HepG2 (cell line): ENCODE results near the gene SLC2A4. TPM values are rescaled to one million over a fixed set of nuclear protein-coding genes. Genes with fewer than 3 reads are reported as not detected.
"Not testable (repeated sequence)": the region's sequence is repeated elsewhere in the genome, so short reads cannot be mapped to it uniquely, and the experiment has no call there.

ENCODE experiments used
- ATAC-seq: fragments of 200-7000 bp; cut with Tn5 transposase; 3 replicates; pipeline ENCODE4 v1.9.1; 2020; ENCODE audit warnings: mild to moderate bottlenecking, moderate library complexity
- BruUV-seq: library from RNA; stranded (reverse); fragments of 400-500 nt; replicated peaks from 2 replicates; lab custom pipeline; 2021; lab: Mats Ljungman, UMichigan
- CTCF ChIA-PET: fragments of 300-600 bp; formaldehyde crosslinking; extraction: SDS; loops from one replicate; lab custom pipeline; 2021; ENCODE audit warnings: low total read pairs, inconsistent platforms, low intra/inter-chr PET ratio; lab: Yijun Ruan, JAX
- POLR2A ChIA-PET: fragments of 350-600 bp; sonication (Branson Sonifier 250); formaldehyde crosslinking; loops from one replicate; lab custom pipeline; 2020; ENCODE audit warnings: antibody characterized with exemption, inconsistent platforms; lab: Yijun Ruan, JAX
- DNase-seq: peaks from one replicate; pipeline ENCODE4 v3.0.0-alpha.2; 2015; ENCODE audit warnings: low spot score
- FAIRE-seq: peaks from 3 replicates; lab custom pipeline; 2011; peaks lifted over from hg19 to GRCh38; lab: Jason Lieb, UNC
- H2AFZ ChIP-seq: one replicate; pipeline ENCODE4 v1.6.1; 2011; ENCODE audit warnings: low read length, inconsistent platforms
- H3K27ac ChIP-seq: fragments of 300-600 bp; 3 replicates; pipeline ENCODE4 v1.8.0; 2011; ENCODE audit warnings: mixed run types, mild to moderate bottlenecking, mixed read lengths, low read length, inconsistent platforms; ENCODE audit not compliant: insufficient read depth; ENCODE audit errors: extremely low read length
- H3K27me3 ChIP-seq, 2 experiments: fragments of 200-600 bp in 1 of 2; 2 replicates in 1 of 2; 3 replicates in 1 of 2; pipeline versions ENCODE4 v1.6.0 to v1.8.0; 2011; ENCODE audit warnings: low read length in 2 of 2, mild to moderate bottlenecking in 2 of 2, moderate library complexity in 2 of 2, inconsistent platforms in 1 of 2; ENCODE audit not compliant: insufficient read depth in 2 of 2, control insufficient read depth in 1 of 2
- H3K36me3 ChIP-seq, 2 experiments: fragments of 200-600 bp in 1 of 2; replicated peaks in 1 of 2; 2 replicates in 1 of 2; 3 replicates in 1 of 2; pipeline versions ENCODE4 v1.5.1 to v1.8.0; 2011; ENCODE audit warnings: low read length in 2 of 2, inconsistent platforms in 1 of 2; ENCODE audit not compliant: insufficient read depth in 2 of 2, control insufficient read depth in 1 of 2
- H3K4me1 ChIP-seq: 2 replicates; pipeline ENCODE4 v1.5.1; 2012; ENCODE audit warnings: low read length, inconsistent platforms; ENCODE audit not compliant: insufficient read depth
- H3K4me2 ChIP-seq: 2 replicates; pipeline ENCODE4 v1.6.0; 2011; ENCODE audit warnings: low read depth, low read length, inconsistent platforms
- H3K4me3 ChIP-seq, 3 experiments: fragments of 200-600 bp in 1 of 3; sonication (generic), shearing (Covaris generic) in 1 of 3; replicated peaks in 1 of 3; 2 replicates each; pipeline ENCODE4 v1.5.1; 2011 to 2016; ENCODE audit warnings: low read length in 3 of 3, inconsistent platforms in 2 of 3, low read depth in 2 of 3, mild to moderate bottlenecking in 2 of 3, control low read depth in 1 of 3, mixed read lengths in 1 of 3; ENCODE audit not compliant: insufficient read depth in 1 of 3
- H3K79me2 ChIP-seq: one replicate; pipeline ENCODE4 v1.6.1; 2011; ENCODE audit warnings: low read length, inconsistent platforms; ENCODE audit not compliant: insufficient read depth
- H3K9ac ChIP-seq: 2 replicates; pipeline ENCODE4 v1.6.0; 2011; ENCODE audit warnings: mild to moderate bottlenecking, low read depth, low read length, inconsistent platforms; ENCODE audit not compliant: insufficient read depth
- H3K9me3 ChIP-seq: 2 replicates; pipeline ENCODE4 v1.5.1; 2012; ENCODE audit warnings: mild to moderate bottlenecking, low read length
- H4K20me1 ChIP-seq: 2 replicates; pipeline ENCODE4 v1.6.0; 2011; ENCODE audit warnings: inconsistent platforms, mild to moderate bottlenecking, low read length, moderate library complexity; ENCODE audit not compliant: insufficient read depth
- DR1 ChIP-seq: sonication (generic); formaldehyde crosslinking; IDR thresholded peaks from 2 replicates; pipeline ENCODE4 v1.8.0; 2021; ENCODE audit warnings: mild to moderate bottlenecking, missing genetic modification reagents, inconsistent platforms
- HNF4A ChIP-seq: sonication (generic); formaldehyde crosslinking; IDR thresholded peaks from 2 replicates; pipeline ENCODE4 v1.4.0; 2020; ENCODE audit warnings: missing genetic modification reagents
- PCBP1 ChIP-seq: fragments of 200-400 bp; formaldehyde crosslinking; IDR thresholded peaks from 2 replicates; pipeline ENCODE4 v1.6.1; 2017; ENCODE audit warnings: mild to moderate bottlenecking, low read depth, low read length, borderline replicate concordance
- RAD51 ChIP-seq: fragments of 450-650 bp; IDR thresholded peaks from 2 replicates; pipeline ENCODE4 v1.6.1; 2016; ENCODE audit warnings: borderline replicate concordance
- SP2 ChIP-seq: sonication (generic); formaldehyde crosslinking; IDR thresholded peaks from 2 replicates; pipeline ENCODE4 v1.5.1; 2020; ENCODE audit warnings: mild to moderate bottlenecking, missing genetic modification reagents
- WGBS: methylation state at CpG from one replicate; pipeline ENCODE4 v1.1.6; 2017; ENCODE audit warnings: low lambda C conversion rate; 5-methylcytosine and 5-hydroxymethylcytosine counted together
- in situ Hi-C: cut with HindIII; loops from 2 replicates; pipeline ENCODE4 v1.10.0; 2017; ENCODE audit warnings: low pct_unique_long_range_greater_than_20kb; ENCODE audit not compliant: extremely low pct_ligation_motif_present
- intact Hi-C: fragments of 100-400 bp; cut with micrococcal nuclease; formaldehyde crosslinking; loops from one replicate; pipeline ENCODE4 v1.10.0; 2022; ENCODE audit not compliant: unreplicated experiment
- polyA plus RNA-seq, 8 experiments: library from polyadenylated mRNA; depleted of rRNA in 3 of 8; stranded (reverse) in 7 of 8; unstranded in 1 of 8; fragments of >200 nt; fragmentation: Illumina TruSeq in 4 of 8; extraction: Trizol in 4 of 8; gene quantifications; 2 replicates each; pipeline versions ENCODE4 v1.2.1 to v1.2.3, GENCODE V29; 2011 to 2016; ENCODE audit warnings: low read depth in 4 of 8, missing spikeins in 1 of 8, mixed read lengths in 1 of 8; ENCODE audit not compliant: insufficient read depth in 1 of 8
- total RNA-seq, 5 experiments: library from RNA; depleted of rRNA; stranded (reverse); fragments of >200 nt; fragmentation: Illumina TruSeq; extraction: Trizol; gene quantifications; 2 replicates each; pipeline ENCODE4 v1.2.3, GENCODE V29; 2016; ENCODE audit warnings: low read depth in 1 of 5
- TF ChIP-seq, protein P1 (sequence below): sonication (generic); formaldehyde crosslinking; IDR thresholded peaks from 2 replicates; pipeline ENCODE4 v1.5.0; 2020; ENCODE audit warnings: missing genetic modification reagents
- TF ChIP-seq, protein P2 (sequence below): sonication (generic); formaldehyde crosslinking; IDR thresholded peaks from 2 replicates; pipeline ENCODE4 v1.5.0; 2020; ENCODE audit warnings: missing genetic modification reagents, mild to moderate bottlenecking, borderline replicate concordance

SLC2A4 gene
- total and polyA plus RNA-seq, 2 of the 13 experiments (the other 11 are each of a cell fraction or from before 2014, with no cell fraction given): 4.9 to 5.8 TPM

DNA sequence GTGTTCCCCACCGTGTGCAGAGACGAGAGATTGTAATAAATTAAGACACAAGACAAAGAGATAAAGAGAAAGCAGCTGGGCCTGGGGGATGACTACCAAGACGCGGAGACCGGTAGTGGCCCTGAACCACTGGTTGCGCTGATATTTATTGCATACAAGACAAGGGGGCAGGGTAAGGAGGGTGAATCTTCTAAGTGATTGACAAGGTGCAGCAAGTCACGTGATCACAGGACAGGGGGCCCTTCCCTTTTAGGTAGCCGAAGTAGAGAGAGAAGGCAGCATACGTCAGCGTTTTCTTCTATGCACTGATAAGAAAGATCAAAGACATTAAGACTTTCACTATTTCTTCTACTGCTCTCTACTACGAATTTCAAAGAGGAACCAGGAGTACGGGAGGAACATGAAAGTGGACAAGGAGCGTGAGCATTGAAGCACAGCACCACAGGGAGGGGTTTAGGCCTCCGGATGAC lies 51.1 kb downstream of the SLC2A4 start:
- H3K27ac ChIP-seq, POLR2A ChIA-PET, intact Hi-C loops, ATAC-seq, H3K36me3 ChIP-seq, FAIRE-seq, H3K27me3 ChIP-seq, CTCF ChIA-PET, H3K4me3 ChIP-seq, H3K9ac ChIP-seq, H2AFZ ChIP-seq, DNase-seq, BruUV-seq: not testable (repeated sequence)
- H3K79me2 ChIP-seq: peaks cover 12% of the 10 kb centered on the region
- 35% methylated on average over 13 of the region's 14 CpGs for WGBS
- H3K4me1 ChIP-seq: peaks cover 33% of the 10 kb centered on the region
- H3K4me2 ChIP-seq: 0 out of 2 replicates have a peak overlapping the region, but pooled peaks have one; percentile 12
- TF ChIP-seq RAD51: peak; percentile 66; the same call in 1 of the 2 replicates
- TF ChIP-seq, all 625 proteins: peak for 1; not testable (repeated sequence) for 624
- in situ Hi-C loops, H4K20me1 ChIP-seq, H3K9me3 ChIP-seq: not testable (repeated sequence)

DNA sequence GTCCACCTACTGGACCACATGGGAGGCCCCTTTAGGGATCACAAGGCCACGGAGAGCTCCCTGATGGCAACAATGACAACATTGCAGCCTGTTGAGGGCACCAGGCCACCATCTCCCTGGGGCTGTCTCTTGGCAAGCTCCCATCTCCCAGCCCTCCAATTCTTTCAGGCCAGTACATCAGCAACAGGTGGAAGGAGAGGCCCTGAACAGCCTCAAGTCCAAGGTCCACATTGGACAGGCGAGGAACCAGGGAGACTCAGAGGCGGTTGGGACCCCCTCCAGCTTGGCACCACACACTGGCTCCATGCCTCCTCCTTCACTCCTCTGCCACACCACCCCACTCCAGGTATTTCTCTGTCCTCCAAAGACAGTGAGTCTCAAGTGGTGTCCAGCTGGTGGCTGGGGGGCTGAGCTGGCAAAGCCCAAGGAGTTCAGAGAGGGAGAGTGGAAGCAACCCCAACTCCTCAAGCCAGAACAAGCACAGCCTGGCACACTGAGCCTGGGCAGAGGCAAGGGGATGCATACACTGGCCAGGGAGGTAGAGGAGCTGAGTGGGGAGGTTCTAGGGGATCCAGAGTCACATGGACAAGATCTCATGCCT lies 53.5 kb downstream of the SLC2A4 start:
- ChIA-PET CTCF (no interaction called here), POLR2A (interaction anchor here (0.7 to 2.7 kb wide), 12 partner anchors 9 to 249 kb away, joined by 3 to 16 read pairs (median 3); partner anchors contain the start of genes ASGR1, MPDU1 and SLC2A4)
- no peak for DNase-seq
- Histone ChIP-seq H3K4me2 (peak overlapping the region; percentile 54), H3K4me1 (peaks cover 24% of the 10 kb centered on the region), H3K9ac (no peak overlapping the region), H3K36me3 (no peaks in the 10 kb centered on the region), H3K4me3 (peak overlapping the region in 1 of 3 experiments; percentile 28; a peak in 2 of 6 replicates), H3K9me3 (no peaks in the 10 kb centered on the region), H2AFZ (no peak overlapping the region), H4K20me1 (no peaks in the 10 kb centered on the region), H3K27ac (no peak overlapping the region), H3K79me2 (no peaks in the 10 kb centered on the region), H3K27me3 (peaks cover 0 to 4% of the 10 kb centered on the region in 2 experiments; a peak in 3 of 5 replicates)
- intact Hi-C loops: no loop called here
- in situ Hi-C loops: no loop called here
- no TSS peak for BruUV-seq
- no peak for FAIRE-seq
- TF ChIP-seq DR1 (CRISPR knock-in tag): no peak
- TF ChIP-seq PCBP1: no peak
- no peak for TF ChIP-seq SP2 (CRISPR knock-in tag)
- TF ChIP-seq, protein P1, sequence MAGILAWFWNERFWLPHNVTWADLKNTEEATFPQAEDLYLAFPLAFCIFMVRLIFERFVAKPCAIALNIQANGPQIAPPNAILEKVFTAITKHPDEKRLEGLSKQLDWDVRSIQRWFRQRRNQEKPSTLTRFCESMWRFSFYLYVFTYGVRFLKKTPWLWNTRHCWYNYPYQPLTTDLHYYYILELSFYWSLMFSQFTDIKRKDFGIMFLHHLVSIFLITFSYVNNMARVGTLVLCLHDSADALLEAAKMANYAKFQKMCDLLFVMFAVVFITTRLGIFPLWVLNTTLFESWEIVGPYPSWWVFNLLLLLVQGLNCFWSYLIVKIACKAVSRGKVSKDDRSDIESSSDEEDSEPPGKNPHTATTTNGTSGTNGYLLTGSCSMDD: no peak
- TF ChIP-seq HNF4A (CRISPR knock-in tag): peak; percentile 47; the same call in 1 of the 2 replicates
- TF ChIP-seq, protein P2, sequence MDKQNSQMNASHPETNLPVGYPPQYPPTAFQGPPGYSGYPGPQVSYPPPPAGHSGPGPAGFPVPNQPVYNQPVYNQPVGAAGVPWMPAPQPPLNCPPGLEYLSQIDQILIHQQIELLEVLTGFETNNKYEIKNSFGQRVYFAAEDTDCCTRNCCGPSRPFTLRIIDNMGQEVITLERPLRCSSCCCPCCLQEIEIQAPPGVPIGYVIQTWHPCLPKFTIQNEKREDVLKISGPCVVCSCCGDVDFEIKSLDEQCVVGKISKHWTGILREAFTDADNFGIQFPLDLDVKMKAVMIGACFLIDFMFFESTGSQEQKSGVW (CRISPR knock-in tag): no peak
- ATAC-seq: peak; percentile 11; the same call in 2 of the 3 replicates
- WGBS: 2% methylated on average over 3 of the region's 3 CpGs

- H3K79me2 ChIP-seq, H3K27me3 ChIP-seq, H3K36me3 ChIP-seq, H2AFZ ChIP-seq, H3K27ac ChIP-seq, CTCF ChIA-PET, DNase-seq, in situ Hi-C loops, ATAC-seq, H3K9ac ChIP-seq, H3K4me3 ChIP-seq, H4K20me1 ChIP-seq, BruUV-seq, FAIRE-seq, H3K9me3 ChIP-seq, intact Hi-C loops: not testable (repeated sequence)
- POLR2A ChIA-PET: interaction anchor here (1.2 to 2.7 kb wide), 4 partner anchors 8 to 248 kb away, joined by 3 to 16 read pairs (median 5); partner anchors contain the start of gene MPDU1
- Histone ChIP-seq H3K4me2 (0 out of 2 replicates have a peak overlapping the region, but pooled peaks have one; percentile 54), H3K4me1 (peaks cover 19% of the 10 kb centered on the region)
- 59% methylated on average over 12 of the region's 13 CpGs for WGBS
These were observed 54.2 kb downstream of the SLC2A4 start for GRCh38 chr17:7335765-7336164.
